SK-N-SH treated with all-trans-retinoic acid at 6 μM for 48 hours (cell line): ENCODE data around the gene GPAT2.
"Not testable (repeated sequence)": the region's sequence is repeated elsewhere in the genome, so short reads cannot be mapped to it uniquely, and the experiment has no call there.

Source experiments
- ARNTL ChIP-seq: fragments of 450-650 bp; formaldehyde crosslinking; IDR thresholded peaks from 2 replicates; pipeline ENCODE4 v1.5.0; 2020; ENCODE audit warnings: low read depth, mild to moderate bottlenecking, moderate library complexity, borderline replicate concordance
- ESRRG ChIP-seq: fragments of 250-450 bp; sonication (Bioruptor Pico); IDR thresholded peaks from 2 replicates; pipeline ENCODE4 v1.6.1; 2021; ENCODE audit warnings: mild to moderate bottlenecking
- GLIS3 ChIP-seq: fragments of 250-450 bp; sonication (Bioruptor Pico); IDR thresholded peaks from 2 replicates; pipeline ENCODE4 v1.5.0; 2020; ENCODE audit warnings: mild to moderate bottlenecking, moderate library complexity
- ISL1 ChIP-seq: fragments of 250-450 bp; sonication (Bioruptor Pico); IDR thresholded peaks from 2 replicates; pipeline ENCODE4 v2.1.2; 2022; ENCODE audit warnings: mild to moderate bottlenecking, moderate library complexity
- RARB ChIP-seq: fragments of 250-450 bp; sonication (Bioruptor Pico); IDR thresholded peaks from 2 replicates; pipeline ENCODE4 v1.8.0; 2021; ENCODE audit warnings: mild to moderate bottlenecking, moderate library complexity
- SNAI2 ChIP-seq: fragments of 250-450 bp; sonication (Bioruptor Pico); IDR thresholded peaks from 2 replicates; pipeline ENCODE4 v1.5.0; 2020; ENCODE audit warnings: mild to moderate bottlenecking, moderate library complexity
- ZC3H10 ChIP-seq: fragments of 250-450 bp; sonication (Bioruptor Pico); IDR thresholded peaks from 2 replicates; pipeline ENCODE4 v1.5.1; 2021; ENCODE audit warnings: mild to moderate bottlenecking, moderate library complexity
- ZFP30 ChIP-seq: fragments of 450-650 bp; formaldehyde crosslinking; IDR thresholded peaks from 2 replicates; pipeline ENCODE4 v1.5.0; 2022; ENCODE audit warnings: mild to moderate bottlenecking, moderate library complexity
- ZNF565 ChIP-seq: fragments of 450-650 bp; formaldehyde crosslinking; conservative IDR thresholded peaks from 2 replicates; pipeline ENCODE4 v1.5.0; 2020; ENCODE audit warnings: low read depth, mild to moderate bottlenecking, moderate library complexity
- ZNF70 ChIP-seq: fragments of 450-650 bp; formaldehyde crosslinking; IDR thresholded peaks from 2 replicates; pipeline ENCODE4 v1.5.0; 2020; ENCODE audit warnings: mild to moderate bottlenecking, moderate library complexity
- ZNF8 ChIP-seq: fragments of 450-650 bp; formaldehyde crosslinking; IDR thresholded peaks from 2 replicates; pipeline ENCODE4 v1.5.0; 2020; ENCODE audit warnings: mild to moderate bottlenecking, moderate library complexity
- TF ChIP-seq, protein P1 (sequence below): fragments of 250-450 bp; sonication (Bioruptor Pico); IDR thresholded peaks from 2 replicates; pipeline ENCODE4 v1.8.0; 2020; ENCODE audit warnings: mild to moderate bottlenecking, moderate library complexity, borderline replicate concordance
- TF ChIP-seq, protein P2 (sequence below): fragments of 250-450 bp; sonication (Bioruptor Pico); IDR thresholded peaks from 2 replicates; pipeline ENCODE4 v1.5.1; 2020; ENCODE audit warnings: low read depth, mild to moderate bottlenecking, moderate library complexity

DNA sequence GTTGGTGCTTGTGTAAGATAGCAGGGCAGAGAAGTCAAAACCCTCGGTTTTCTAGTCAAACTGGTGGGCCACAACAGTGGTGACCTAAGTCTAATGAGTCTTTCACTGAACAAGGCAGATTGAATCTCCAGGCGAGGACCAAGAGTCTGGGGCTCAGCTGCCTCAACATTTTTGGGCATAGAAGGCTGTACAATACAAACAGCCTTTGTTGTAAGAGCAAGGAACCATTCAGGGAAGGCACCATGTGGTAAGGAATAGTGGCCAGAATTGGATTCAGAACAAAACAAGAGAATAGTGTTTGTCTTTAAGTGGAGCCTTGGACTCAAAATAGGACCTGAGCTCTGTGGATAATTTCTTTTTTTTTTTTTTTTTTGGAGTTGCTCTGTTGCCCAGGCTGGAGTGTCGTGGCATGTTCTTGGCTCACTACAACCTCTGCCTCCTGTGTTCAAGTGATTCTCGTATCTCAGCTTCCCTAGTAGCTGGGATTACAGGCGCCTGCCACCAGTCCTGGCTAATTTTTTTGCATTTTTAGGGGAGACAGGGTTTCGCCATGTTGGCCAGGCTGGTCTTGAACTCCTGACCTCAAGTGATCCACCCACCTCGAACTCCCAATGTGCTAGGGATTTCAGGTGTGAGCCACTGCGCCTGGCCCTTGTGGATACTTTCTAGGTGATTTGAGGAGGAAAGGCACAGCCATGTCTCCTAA lies 22.5 kb downstream of the GPAT2 start:
- TF ChIP-seq, protein P1, sequence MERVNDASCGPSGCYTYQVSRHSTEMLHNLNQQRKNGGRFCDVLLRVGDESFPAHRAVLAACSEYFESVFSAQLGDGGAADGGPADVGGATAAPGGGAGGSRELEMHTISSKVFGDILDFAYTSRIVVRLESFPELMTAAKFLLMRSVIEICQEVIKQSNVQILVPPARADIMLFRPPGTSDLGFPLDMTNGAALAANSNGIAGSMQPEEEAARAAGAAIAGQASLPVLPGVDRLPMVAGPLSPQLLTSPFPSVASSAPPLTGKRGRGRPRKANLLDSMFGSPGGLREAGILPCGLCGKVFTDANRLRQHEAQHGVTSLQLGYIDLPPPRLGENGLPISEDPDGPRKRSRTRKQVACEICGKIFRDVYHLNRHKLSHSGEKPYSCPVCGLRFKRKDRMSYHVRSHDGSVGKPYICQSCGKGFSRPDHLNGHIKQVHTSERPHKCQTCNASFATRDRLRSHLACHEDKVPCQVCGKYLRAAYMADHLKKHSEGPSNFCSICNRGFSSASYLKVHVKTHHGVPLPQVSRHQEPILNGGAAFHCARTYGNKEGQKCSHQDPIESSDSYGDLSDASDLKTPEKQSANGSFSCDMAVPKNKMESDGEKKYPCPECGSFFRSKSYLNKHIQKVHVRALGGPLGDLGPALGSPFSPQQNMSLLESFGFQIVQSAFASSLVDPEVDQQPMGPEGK (CRISPR knock-in tag): not testable (repeated sequence)
- TF ChIP-seq ZNF70 (CRISPR knock-in tag); ZNF565 (CRISPR knock-in tag); ESRRG (CRISPR knock-in tag); RARB; ZC3H10; ARNTL (CRISPR knock-in tag); ZFP30 (CRISPR knock-in tag); ZNF8 (CRISPR knock-in tag); SNAI2 (CRISPR knock-in tag); GLIS3; ISL1 (CRISPR knock-in tag): not testable (repeated sequence)
- TF ChIP-seq, protein P2, sequence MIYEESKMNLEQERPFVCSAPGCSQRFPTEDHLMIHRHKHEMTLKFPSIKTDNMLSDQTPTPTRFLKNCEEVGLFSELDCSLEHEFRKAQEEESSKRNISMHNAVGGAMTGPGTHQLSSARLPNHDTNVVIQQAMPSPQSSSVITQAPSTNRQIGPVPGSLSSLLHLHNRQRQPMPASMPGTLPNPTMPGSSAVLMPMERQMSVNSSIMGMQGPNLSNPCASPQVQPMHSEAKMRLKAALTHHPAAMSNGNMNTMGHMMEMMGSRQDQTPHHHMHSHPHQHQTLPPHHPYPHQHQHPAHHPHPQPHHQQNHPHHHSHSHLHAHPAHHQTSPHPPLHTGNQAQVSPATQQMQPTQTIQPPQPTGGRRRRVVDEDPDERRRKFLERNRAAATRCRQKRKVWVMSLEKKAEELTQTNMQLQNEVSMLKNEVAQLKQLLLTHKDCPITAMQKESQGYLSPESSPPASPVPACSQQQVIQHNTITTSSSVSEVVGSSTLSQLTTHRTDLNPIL (CRISPR knock-in tag): not testable (repeated sequence)
